Hepatocyte (in vitro differentiated cells): Measurements from ENCODE around the gene PTN. TPM values are rescaled to one million over a fixed set of nuclear protein-coding genes. Genes with fewer than 3 reads are reported as not detected.

ENCODE experiments used
- DNase-seq: peaks from one replicate; pipeline ENCODE4 v3.0.0-alpha.2; 2016; ENCODE audit warnings: low spot score
- H2AFZ ChIP-seq: fragments of 200-600 bp; sonication (generic); 2 replicates; pipeline ENCODE4 v1.6.0; 2016; ENCODE audit warnings: antibody characterized with exemption, mild to moderate bottlenecking
- H3K27ac ChIP-seq: fragments of 200-600 bp; sonication (generic); 2 replicates; pipeline ENCODE4 v1.5.1; 2016; ENCODE audit warnings: mild to moderate bottlenecking
- H3K27me3 ChIP-seq: fragments of 200-600 bp; sonication (generic); 2 replicates; pipeline ENCODE4 v1.6.1; 2016
- H3K36me3 ChIP-seq: fragments of 200-600 bp; sonication (generic); replicated peaks from 2 replicates; pipeline ENCODE4 v1.5.1; 2016; ENCODE audit warnings: low read depth; ENCODE audit not compliant: insufficient read depth
- H3K4me1 ChIP-seq: fragments of 200-600 bp; sonication (generic); 2 replicates; pipeline ENCODE4 v1.5.1; 2016; ENCODE audit warnings: mild to moderate bottlenecking, moderate library complexity; ENCODE audit not compliant: insufficient read depth
- H3K4me2 ChIP-seq: fragments of 200-600 bp; sonication (generic); 2 replicates; pipeline ENCODE4 v1.6.0; 2016
- H3K4me3 ChIP-seq: fragments of 200-600 bp; sonication (generic); 2 replicates; pipeline ENCODE4 v1.5.1; 2016; ENCODE audit warnings: mild to moderate bottlenecking
- H3K79me2 ChIP-seq: fragments of 200-600 bp; sonication (generic); 2 replicates; pipeline ENCODE4 v1.6.0; 2017; ENCODE audit warnings: mild to moderate bottlenecking
- H3K9me2 ChIP-seq: fragments of 200-600 bp; sonication (generic); replicated peaks from 2 replicates; pipeline ENCODE4 v1.6.0; 2017; ENCODE audit warnings: mild to moderate bottlenecking; ENCODE audit not compliant: insufficient read depth
- H3K9me3 ChIP-seq: fragments of 200-600 bp; sonication (generic); 2 replicates; pipeline ENCODE4 v1.5.1; 2016; ENCODE audit warnings: low read depth, mild to moderate bottlenecking
- H4K20me1 ChIP-seq: fragments of 200-600 bp; sonication (generic); 2 replicates; pipeline ENCODE4 v1.6.0; 2016; ENCODE audit warnings: mild to moderate bottlenecking; ENCODE audit not compliant: insufficient read depth, poor library complexity, severe bottlenecking
- EZH2 ChIP-seq: fragments of 200-600 bp; sonication (generic); IDR thresholded peaks from 2 replicates; pipeline ENCODE4 v1.6.1; 2016; ENCODE audit warnings: antibody characterized with exemption, mild to moderate bottlenecking, borderline replicate concordance
- EZH2phosphoT487 ChIP-seq: fragments of 200-600 bp; sonication (generic); IDR thresholded peaks from one replicate; pipeline ENCODE4 v1.6.1; 2018; ENCODE audit warnings: antibody characterized with exemption, mild to moderate bottlenecking, low read depth, moderate library complexity; ENCODE audit not compliant: unreplicated experiment, severe bottlenecking
- WGBS: methylation state at CpG from one replicate; pipeline ENCODE4 v1.1.6; 2016; ENCODE audit warnings: low lambda C conversion rate; ENCODE audit errors: missing lambda C conversion rate; 5-methylcytosine and 5-hydroxymethylcytosine counted together
- polyA plus RNA-seq: library from polyadenylated mRNA; unstranded; fragments of >200 nt; fragmentation: Nextera tagmentation; extraction: Ambion mirVana; gene quantifications from 2 replicates; pipeline ENCODE4 v1.2.1, GENCODE V29; 2016
- total RNA-seq: library from RNA; depleted of rRNA; stranded (reverse); fragments of >200 nt; gene quantifications from 2 replicates; pipeline ENCODE4 v1.2.3, GENCODE V29; 2014
- TF ChIP-seq, protein P1 (sequence below): fragments of 200-600 bp; sonication (generic); IDR thresholded peaks from 2 replicates; pipeline ENCODE4 v1.5.1; 2016; ENCODE audit warnings: antibody characterized with exemption, mild to moderate bottlenecking; ENCODE audit not compliant: poor library complexity

Gene PTN
- total and polyA plus RNA-seq, 2 experiments from 2014 or later: 50.8 to 66.9 TPM

DNA sequence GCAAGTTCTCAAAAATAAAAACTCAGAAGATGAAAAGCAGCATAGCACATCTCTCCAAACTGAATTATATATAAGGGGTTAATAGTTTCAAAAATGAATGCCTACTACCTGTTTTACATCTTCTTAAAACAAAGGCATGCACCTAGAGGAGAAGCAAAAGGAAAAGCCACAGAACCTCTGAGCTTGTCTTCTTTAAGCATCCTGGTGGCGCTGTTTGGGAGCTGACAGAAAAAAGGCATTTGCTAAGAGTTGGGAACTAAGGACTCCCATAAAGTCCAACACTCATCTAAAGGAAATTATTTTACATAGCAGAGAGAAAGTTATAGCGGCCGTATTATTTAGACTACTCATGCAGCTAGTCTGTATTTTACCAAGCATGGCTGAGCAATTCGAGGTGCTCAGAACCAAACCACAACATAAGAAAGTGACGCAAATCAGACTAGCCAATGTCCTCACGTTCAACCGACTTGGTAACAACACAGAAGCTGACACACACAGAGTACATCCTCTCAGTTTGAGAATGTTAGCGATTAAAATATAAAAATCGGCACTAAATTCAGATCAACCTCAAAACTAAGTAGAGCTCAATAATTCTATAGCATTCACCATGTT lies 38.8 kb downstream of the PTN start:
- no peaks in the 10 kb centered on the region for H4K20me1 ChIP-seq
- H3K4me3 ChIP-seq: no peak overlapping the region
- no peak for DNase-seq

DNA sequence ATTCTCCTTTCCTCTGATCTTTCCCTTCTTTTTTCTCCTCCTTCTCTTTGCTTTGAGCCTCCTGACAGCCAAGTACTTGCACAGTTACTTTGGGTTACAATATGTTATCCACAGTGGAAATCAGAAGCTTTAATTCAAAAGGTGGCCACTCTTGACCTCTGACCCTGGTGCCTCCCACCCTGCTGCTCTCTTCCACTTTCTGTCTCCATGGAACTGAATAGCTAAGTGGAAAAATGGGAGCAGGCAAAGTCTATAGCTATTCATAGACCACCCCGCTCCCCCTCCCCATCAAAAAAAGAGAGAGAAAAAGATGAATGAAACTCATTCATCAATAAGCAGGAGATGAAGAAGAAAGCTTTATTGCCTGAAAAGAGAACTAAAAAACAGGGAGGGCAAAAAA lies 39.4 kb downstream of the PTN start:
- 83% methylated on average over 1 of the region's 1 CpG for WGBS
- no peaks in the 10 kb centered on the region for H3K79me2 ChIP-seq

More for the DNA sequence above, 38.8 kb downstream of the PTN start:
- TF ChIP-seq EZH2 (no peak), EZH2phosphoT487 (no peak)
- TF ChIP-seq, protein P1, sequence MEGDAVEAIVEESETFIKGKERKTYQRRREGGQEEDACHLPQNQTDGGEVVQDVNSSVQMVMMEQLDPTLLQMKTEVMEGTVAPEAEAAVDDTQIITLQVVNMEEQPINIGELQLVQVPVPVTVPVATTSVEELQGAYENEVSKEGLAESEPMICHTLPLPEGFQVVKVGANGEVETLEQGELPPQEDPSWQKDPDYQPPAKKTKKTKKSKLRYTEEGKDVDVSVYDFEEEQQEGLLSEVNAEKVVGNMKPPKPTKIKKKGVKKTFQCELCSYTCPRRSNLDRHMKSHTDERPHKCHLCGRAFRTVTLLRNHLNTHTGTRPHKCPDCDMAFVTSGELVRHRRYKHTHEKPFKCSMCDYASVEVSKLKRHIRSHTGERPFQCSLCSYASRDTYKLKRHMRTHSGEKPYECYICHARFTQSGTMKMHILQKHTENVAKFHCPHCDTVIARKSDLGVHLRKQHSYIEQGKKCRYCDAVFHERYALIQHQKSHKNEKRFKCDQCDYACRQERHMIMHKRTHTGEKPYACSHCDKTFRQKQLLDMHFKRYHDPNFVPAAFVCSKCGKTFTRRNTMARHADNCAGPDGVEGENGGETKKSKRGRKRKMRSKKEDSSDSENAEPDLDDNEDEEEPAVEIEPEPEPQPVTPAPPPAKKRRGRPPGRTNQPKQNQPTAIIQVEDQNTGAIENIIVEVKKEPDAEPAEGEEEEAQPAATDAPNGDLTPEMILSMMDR: no peak
- no peaks in the 10 kb centered on the region for H3K27me3 ChIP-seq
- H2AFZ ChIP-seq: no peak overlapping the region
- 89% methylated on average over 9 of the region's 9 CpGs for WGBS
- no peak overlapping the region for H3K4me2 ChIP-seq
- no peaks in the 10 kb centered on the region for H3K9me3 ChIP-seq
- H3K9me2 ChIP-seq: no peaks in the 10 kb centered on the region
- no peaks in the 10 kb centered on the region for H3K4me1 ChIP-seq
- H3K79me2 ChIP-seq: no peaks in the 10 kb centered on the region
- no peaks in the 10 kb centered on the region for H3K36me3 ChIP-seq
- no peak overlapping the region for H3K27ac ChIP-seq

DNA sequence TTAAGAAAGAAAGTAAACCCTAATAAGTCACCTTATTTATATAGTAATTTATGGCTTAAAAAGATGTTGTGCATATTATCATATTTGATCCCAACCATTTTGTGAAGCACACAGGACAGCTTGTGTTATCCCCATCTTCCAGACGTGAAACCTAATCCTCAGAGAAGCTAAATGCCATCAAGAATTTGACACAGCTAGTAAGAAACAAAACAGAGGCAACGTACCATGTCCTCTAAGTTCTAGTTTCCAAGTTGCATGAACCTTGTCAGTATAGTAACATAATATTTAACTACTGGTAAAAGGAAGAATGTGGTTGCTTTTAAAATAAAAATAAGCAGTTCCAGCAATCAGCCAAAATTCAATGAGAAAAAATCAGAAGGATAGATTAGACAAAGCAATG lies 41.5 kb downstream of the PTN start:
- Histone ChIP-seq H3K4me1 (no peaks in the 10 kb centered on the region), H3K9me3 (no peaks in the 10 kb centered on the region), H2AFZ (no peak overlapping the region), H3K79me2 (no peaks in the 10 kb centered on the region), H3K4me3 (no peak overlapping the region), H3K9me2 (no peaks in the 10 kb centered on the region), H3K36me3 (no peaks in the 10 kb centered on the region), H3K4me2 (no peak overlapping the region), H3K27ac (no peak overlapping the region), H4K20me1 (no peaks in the 10 kb centered on the region), H3K27me3 (no peaks in the 10 kb centered on the region)
- DNase-seq: no peak
- 47% methylated on average over 2 of the region's 2 CpGs for WGBS
- TF ChIP-seq EZH2 (no peak), EZH2phosphoT487 (no peak)
- TF ChIP-seq, protein P1: no peak

More for the DNA sequence above, 39.4 kb downstream of the PTN start:
- Histone ChIP-seq H3K9me2 (no peaks in the 10 kb centered on the region), H3K36me3 (no peaks in the 10 kb centered on the region), H3K4me1 (no peaks in the 10 kb centered on the region), H3K9me3 (no peaks in the 10 kb centered on the region), H3K27me3 (no peaks in the 10 kb centered on the region), H3K4me2 (no peak overlapping the region), H3K4me3 (no peak overlapping the region), H4K20me1 (no peaks in the 10 kb centered on the region), H2AFZ (no peak overlapping the region), H3K27ac (no peak overlapping the region)
- DNase-seq: no peak
- no peak for TF ChIP-seq EZH2
- TF ChIP-seq, protein P1: no peak
- TF ChIP-seq EZH2phosphoT487: no peak
